K562 (cell line): ENCODE measurements around the gene LAGE3. TPM values are rescaled to one million over a fixed set of nuclear protein-coding genes. Genes with fewer than 3 reads are reported as not detected.

Experiments
- ATAC-seq: fragments of 200-7000 bp; cut with Tn5 transposase; 3 replicates; pipeline ENCODE4 v1.9.1; 2020; ENCODE audit warnings: moderate library complexity
- BruUV-seq: library from RNA; stranded (reverse); fragments of 400-500 nt; replicated peaks from 2 replicates; lab custom pipeline; 2021; lab: Mats Ljungman, UMichigan
- CTCF ChIA-PET: fragments of 300-600 bp; formaldehyde crosslinking; extraction: SDS; loops from one replicate; lab custom pipeline; 2021; ENCODE audit warnings: low intra/inter-chr PET ratio; lab: Yijun Ruan, JAX
- POLR2A ChIA-PET: fragments of 300-600, 350-650 bp; sonication (Branson Sonifier 250); formaldehyde crosslinking; extraction: SDS; loops from one replicate; lab custom pipeline; 2021; ENCODE audit warnings: antibody characterized with exemption, inconsistent platforms; lab: Yijun Ruan, JAX
- DNase-seq, 4 experiments: peaks; one replicate each; pipeline versions ENCODE4 v3.0.0 to v3.0.0-alpha.2; 2011 to 2018; ENCODE audit warnings: low spot score in 3 of 4, mixed read lengths in 3 of 4; ENCODE audit errors: extremely low read depth in 1 of 4
- FAIRE-seq: peaks from 2 replicates; lab custom pipeline; 2011; peaks lifted over from hg19 to GRCh38; lab: Jason Lieb, UNC
- H2AFZ ChIP-seq: 2 replicates; pipeline ENCODE4 v1.6.0; 2011; ENCODE audit warnings: low read depth, low read length, control low read depth, inconsistent platforms
- H3K27ac ChIP-seq: fragments of 200-600 bp; 3 replicates; pipeline ENCODE4 v1.8.0; 2011; ENCODE audit warnings: low read depth, mild to moderate bottlenecking, control low read depth, inconsistent platforms, low read length, moderate library complexity, mixed read lengths; ENCODE audit errors: extremely low read depth
- H3K27me3 ChIP-seq, 2 experiments: fragments of 300-600 bp in 1 of 2; 2 replicates in 1 of 2; 3 replicates in 1 of 2; pipeline versions ENCODE4 v1.6.0 to v1.8.0; 2011; ENCODE audit warnings: inconsistent platforms in 2 of 2, low read length in 2 of 2, mild to moderate bottlenecking in 1 of 2, mixed read lengths in 1 of 2, moderate library complexity in 1 of 2; ENCODE audit not compliant: control insufficient read depth in 2 of 2, insufficient read depth in 2 of 2
- H3K36me3 ChIP-seq: fragments of 300-600 bp; 3 replicates; pipeline ENCODE4 v1.8.0; 2011; ENCODE audit warnings: mild to moderate bottlenecking, low read length, inconsistent platforms; ENCODE audit not compliant: control insufficient read depth, insufficient read depth
- H3K4me1 ChIP-seq, 2 experiments: fragments of 200-600 bp in 1 of 2; replicated peaks in 1 of 2; 2 replicates in 1 of 2; 3 replicates in 1 of 2; pipeline versions ENCODE4 v1.5.1 to v1.8.0; 2011; ENCODE audit warnings: inconsistent platforms in 2 of 2, low read length in 2 of 2, mild to moderate bottlenecking in 1 of 2, mixed read lengths in 1 of 2, moderate library complexity in 1 of 2; ENCODE audit not compliant: control insufficient read depth in 2 of 2, insufficient read depth in 2 of 2
- H3K4me2 ChIP-seq: 2 replicates; pipeline ENCODE4 v1.6.1; 2011; ENCODE audit warnings: low read length, control low read depth, inconsistent platforms, mixed read lengths; ENCODE audit not compliant: insufficient read depth
- H3K4me3 ChIP-seq: fragments of 200-600 bp; sonication (generic), shearing (Covaris generic); 2 replicates; pipeline ENCODE4 v1.5.1; 2016; ENCODE audit warnings: control low read depth, inconsistent platforms
- H3K79me2 ChIP-seq: fragments of 200-600 bp; 3 replicates; pipeline ENCODE4 v1.8.0; 2011; ENCODE audit warnings: low read length, inconsistent platforms; ENCODE audit not compliant: control insufficient read depth, insufficient read depth
- H3K9ac ChIP-seq, 2 experiments: 2 replicates each; pipeline versions ENCODE4 v1.6.0 to v1.6.1; 2011; ENCODE audit warnings: low read depth in 2 of 2, low read length in 2 of 2, control low read depth in 1 of 2, inconsistent platforms in 1 of 2, mild to moderate bottlenecking in 1 of 2, mixed read lengths in 1 of 2; ENCODE audit not compliant: insufficient read depth in 1 of 2
- H3K9me1 ChIP-seq: one replicate; pipeline ENCODE4 v1.6.0; 2011; ENCODE audit warnings: inconsistent platforms, mild to moderate bottlenecking, low read length, moderate library complexity; ENCODE audit not compliant: control insufficient read depth, insufficient read depth
- H3K9me3 ChIP-seq: replicated peaks from 2 replicates; pipeline ENCODE4 v1.5.1; 2011; ENCODE audit warnings: low read depth, low read length, inconsistent platforms; ENCODE audit not compliant: control insufficient read depth, insufficient read depth
- H4K20me1 ChIP-seq: replicated peaks from 2 replicates; pipeline ENCODE4 v1.6.1; 2011; ENCODE audit warnings: low read length, inconsistent platforms, mixed read lengths; ENCODE audit not compliant: control insufficient read depth, insufficient read depth
- DACH1 ChIP-seq: fragments of 450-650 bp; IDR thresholded peaks from 2 replicates; pipeline ENCODE4 v1.6.1; 2018; ENCODE audit not compliant: partially characterized antibody
- ELF2 ChIP-seq: fragments of 250-450 bp; sonication (Bioruptor Pico); IDR thresholded peaks from 2 replicates; pipeline ENCODE4 v1.5.0; 2021; ENCODE audit warnings: mild to moderate bottlenecking
- MTA3 ChIP-seq: fragments of 450-650 bp; formaldehyde crosslinking; IDR thresholded peaks from 2 replicates; pipeline ENCODE4 v1.6.1; 2017; ENCODE audit warnings: mild to moderate bottlenecking, borderline replicate concordance
- PCBP2 ChIP-seq: fragments of 200-400 bp; formaldehyde crosslinking; IDR thresholded peaks from 2 replicates; pipeline ENCODE4 v1.6.1; 2018; ENCODE audit warnings: low read length, low read depth, mild to moderate bottlenecking, moderate library complexity; ENCODE audit not compliant: poor library complexity, severe bottlenecking
- RBM15 ChIP-seq: fragments of 200-400 bp; formaldehyde crosslinking; IDR thresholded peaks from 2 replicates; pipeline ENCODE4 v1.6.1; 2018; ENCODE audit warnings: mild to moderate bottlenecking, low read length, moderate library complexity; ENCODE audit not compliant: insufficient read depth
- SIN3A ChIP-seq, 2 experiments: fragments of 150-350 bp in 1 of 2; IDR thresholded peaks; 2 replicates each; pipeline ENCODE4 v1.6.1; 2011 to 2016; ENCODE audit warnings: borderline replicate concordance in 2 of 2, low read depth in 2 of 2, low read length in 2 of 2, mild to moderate bottlenecking in 2 of 2, moderate library complexity in 2 of 2; ENCODE audit not compliant: control insufficient read depth in 1 of 2
- SP1 ChIP-seq: sonication (generic); formaldehyde crosslinking; IDR thresholded peaks from 2 replicates; pipeline ENCODE4 v1.8.1; 2022; ENCODE audit warnings: mild to moderate bottlenecking, missing genetic modification reagents
- U2AF1 ChIP-seq: fragments of 200-400 bp; formaldehyde crosslinking; optimal IDR thresholded peaks from 2 replicates; pipeline ENCODE3; 2017; ENCODE audit warnings: mild to moderate bottlenecking, low read depth, low read length, moderate library complexity
- XRCC3 ChIP-seq: fragments of 450-650 bp; IDR thresholded peaks from 2 replicates; pipeline ENCODE4 v1.6.1; 2017; ENCODE audit warnings: mild to moderate bottlenecking, moderate library complexity
- ZBED1 ChIP-seq: IDR thresholded peaks from 2 replicates; pipeline ENCODE4 v1.6.1; 2014
- ZBTB17 ChIP-seq: fragments of 450-650 bp; formaldehyde crosslinking; IDR thresholded peaks from 2 replicates; pipeline ENCODE4 v1.4.0; 2020; ENCODE audit warnings: mild to moderate bottlenecking
- ZBTB8A ChIP-seq: fragments of 450-650 bp; IDR thresholded peaks from 2 replicates; pipeline ENCODE4 v1.6.1; 2018; ENCODE audit warnings: mild to moderate bottlenecking, moderate library complexity; ENCODE audit not compliant: partially characterized antibody
- ZFP36 ChIP-seq: fragments of 150-350 bp; IDR thresholded peaks from 2 replicates; pipeline ENCODE4 v1.6.1; 2018; ENCODE audit warnings: low read length, low read depth; ENCODE audit not compliant: partially characterized antibody
- ZNF165 ChIP-seq: fragments of 250-450 bp; sonication (Bioruptor Pico); IDR thresholded peaks from 2 replicates; pipeline ENCODE4 v1.4.0; 2020; ENCODE audit warnings: borderline replicate concordance
- ZNF24 ChIP-seq: fragments of 450-650 bp; IDR thresholded peaks from 2 replicates; pipeline ENCODE4 v1.6.1; 2016
- ZNF253 ChIP-seq: fragments of 250-450 bp; sonication (Bioruptor Pico); conservative IDR thresholded peaks from 2 replicates; pipeline ENCODE4 v1.6.1; 2021; ENCODE audit warnings: mild to moderate bottlenecking
- ZNF583 ChIP-seq: fragments of 250-450 bp; sonication (Bioruptor Pico); IDR thresholded peaks from 2 replicates; pipeline ENCODE4 v1.4.0; 2020
- WGBS: fragments of 100-300 bp; shearing (Covaris generic); methylation state at CpG from one replicate; pipeline ENCODE4 v1.1.6; 2016; ENCODE audit warnings: low coverage, mixed read lengths; ENCODE audit not compliant: insufficient coverage; ENCODE audit errors: missing lambda C conversion rate; 5-methylcytosine and 5-hydroxymethylcytosine counted together
- in situ Hi-C: fragments of 300-500 bp; cut with MboI; formaldehyde crosslinking; loops from 4 replicates; pipeline ENCODE4 v1.15.0; 2018; ENCODE audit warnings: inconsistent platforms, mixed read lengths
- intact Hi-C: fragments of 100-400 bp; cut with micrococcal nuclease; formaldehyde crosslinking; loops from 2 replicates; pipeline ENCODE4 v1.14.2; 2022
- polyA plus RNA-seq, 8 experiments: library from polyadenylated mRNA; depleted of rRNA in 4 of 8; stranded (reverse) in 5 of 8; unstranded in 3 of 8; fragments of >200 nt; fragmentation: Nextera tagmentation in 2 of 8; fragmentation: Illumina TruSeq in 1 of 8; extraction: Ambion mirVana in 2 of 8; extraction: Trizol in 1 of 8; gene quantifications; 2 replicates each; pipeline versions ENCODE4 v1.2.1 to v1.2.3, GENCODE V29; 2011 to 2014; ENCODE audit warnings: inconsistent platforms in 1 of 8, missing spikeins in 1 of 8
- total RNA-seq, 7 experiments: library from RNA; depleted of rRNA in 6 of 7; stranded (reverse); fragments of >200 nt in 6 of 7; fragmentation: Illumina TruSeq in 2 of 7; extraction: Trizol in 2 of 7; gene quantifications; 2 replicates each; pipeline versions ENCODE4 v1.2.1 to v1.2.3, GENCODE V29; 2011 to 2021; ENCODE audit warnings: low replicate concordance in 1 of 7
- TF ChIP-seq, protein P1 (sequence below), 2 experiments: fragments of 150-350 bp in 1 of 2; IDR thresholded peaks; 2 replicates each; pipeline ENCODE4 v1.6.1; 2012 to 2016; ENCODE audit warnings: low read depth in 2 of 2, low read length in 2 of 2, mild to moderate bottlenecking in 1 of 2, moderate library complexity in 1 of 2

LAGE3 gene
- total and polyA plus RNA-seq, 9 of the 15 experiments (the other 6 are each of a cell fraction or from before 2014, with no cell fraction given), result 28.2 to 125 (median 35.8) TPM

- no peaks in the 10 kb centered on the region for H3K27me3 ChIP-seq
- ATAC-seq, result peak; percentile 66
- peaks cover 7 to 50% of the 10 kb centered on the region in 2 experiments; a peak in 3 of 5 replicates for H3K4me1 ChIP-seq
- peak within 1 kb of the TSS; percentile 74 for H3K27ac ChIP-seq
- no peaks in the 10 kb centered on the region for H3K9me3 ChIP-seq
- peak; percentile 70 to 87 (median 82) for DNase-seq
- peak within 1 kb of the TSS; percentile 87 for H2AFZ ChIP-seq
- WGBS, result 0% methylated on average over 7 of the region's 88 CpGs
- peaks cover 30% of the 10 kb centered on the region; the same call in 2 of the 3 replicates for H3K36me3 ChIP-seq
- no peaks in the 10 kb centered on the region for H3K9me1 ChIP-seq
- CTCF ChIA-PET, result interaction anchor here (1.2 kb wide), 1 partner anchor 76 kb away, joined by 3 read pairs; no protein-coding TSS in a partner anchor
- H3K9ac ChIP-seq, result peak within 1 kb of the TSS; percentile 66 to 92
- intact Hi-C loops, result no loop called here
- peaks cover 30% of the 10 kb centered on the region for H3K79me2 ChIP-seq
- FAIRE-seq, result no peak
- H3K4me3 ChIP-seq, result peak within 1 kb of the TSS; percentile 59
- H4K20me1 ChIP-seq, result peaks cover 3% of the 10 kb centered on the region; the same call in 1 of the 2 replicates
- POLR2A ChIA-PET, result interaction anchor here (0.6 to 2.9 kb wide), 12 partner anchors 10 to 75 kb away, joined by 3 to 11 read pairs (median 4); partner anchors contain the start of genes ATP6AP1, LAGE3 and UBL4A
- peak within 1 kb of the TSS; percentile 81 for H3K4me2 ChIP-seq
- TSS peak; percentile 79 for BruUV-seq
- in situ Hi-C loops, result no loop called here
- TF ChIP-seq PCBP2 (no peak), ZNF253 (CRISPR knock-in tag) (no peak), RBM15 (no peak), ZNF165 (CRISPR knock-in tag) (no peak), ZNF583 (CRISPR knock-in tag) (no peak), ELF2 (CRISPR knock-in tag) (no peak), XRCC3 (no peak), SIN3A (IDR thresholded peaks at IDR 0.05; ENCODE audit: borderline replicate concordance in 2 of 2, control insufficient read depth in 1 of 2, low read depth in 2 of 2, low read length in 2 of 2) (peak in 1 of 2 experiments; percentile 56; a peak in 1 of 4 replicates), ZNF24 (no peak), ZFP36 (no peak), ZBTB17 (CRISPR knock-in tag) (no peak), ZBTB8A (no peak), U2AF1 (no peak), MTA3 (peak; percentile 81; the same call in 1 of the 2 replicates), DACH1 (no peak), ZBED1 (no peak), SP1 (peak; percentile 40; the same call in 1 of the 2 replicates)
- TF ChIP-seq, protein P1, sequence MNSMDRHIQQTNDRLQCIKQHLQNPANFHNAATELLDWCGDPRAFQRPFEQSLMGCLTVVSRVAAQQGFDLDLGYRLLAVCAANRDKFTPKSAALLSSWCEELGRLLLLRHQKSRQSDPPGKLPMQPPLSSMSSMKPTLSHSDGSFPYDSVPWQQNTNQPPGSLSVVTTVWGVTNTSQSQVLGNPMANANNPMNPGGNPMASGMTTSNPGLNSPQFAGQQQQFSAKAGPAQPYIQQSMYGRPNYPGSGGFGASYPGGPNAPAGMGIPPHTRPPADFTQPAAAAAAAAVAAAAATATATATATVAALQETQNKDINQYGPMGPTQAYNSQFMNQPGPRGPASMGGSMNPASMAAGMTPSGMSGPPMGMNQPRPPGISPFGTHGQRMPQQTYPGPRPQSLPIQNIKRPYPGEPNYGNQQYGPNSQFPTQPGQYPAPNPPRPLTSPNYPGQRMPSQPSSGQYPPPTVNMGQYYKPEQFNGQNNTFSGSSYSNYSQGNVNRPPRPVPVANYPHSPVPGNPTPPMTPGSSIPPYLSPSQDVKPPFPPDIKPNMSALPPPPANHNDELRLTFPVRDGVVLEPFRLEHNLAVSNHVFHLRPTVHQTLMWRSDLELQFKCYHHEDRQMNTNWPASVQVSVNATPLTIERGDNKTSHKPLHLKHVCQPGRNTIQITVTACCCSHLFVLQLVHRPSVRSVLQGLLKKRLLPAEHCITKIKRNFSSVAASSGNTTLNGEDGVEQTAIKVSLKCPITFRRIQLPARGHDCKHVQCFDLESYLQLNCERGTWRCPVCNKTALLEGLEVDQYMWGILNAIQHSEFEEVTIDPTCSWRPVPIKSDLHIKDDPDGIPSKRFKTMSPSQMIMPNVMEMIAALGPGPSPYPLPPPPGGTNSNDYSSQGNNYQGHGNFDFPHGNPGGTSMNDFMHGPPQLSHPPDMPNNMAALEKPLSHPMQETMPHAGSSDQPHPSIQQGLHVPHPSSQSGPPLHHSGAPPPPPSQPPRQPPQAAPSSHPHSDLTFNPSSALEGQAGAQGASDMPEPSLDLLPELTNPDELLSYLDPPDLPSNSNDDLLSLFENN (IDR thresholded peaks at IDR 0.05; ENCODE audit: low read depth in 2 of 2, low read length in 2 of 2), result no peak
These were observed 20.7 kb downstream of the LAGE3 start, which contains the start of gene PLXNA3 for GRCh38 chrX:154458116-154458953. PLXNA3 (plus strand) TSS chrX:154458281; CDS start chrX:154460184, 1,903 bp downstream.
